ENCODE results near the gene FAM162A.

FAM162A gene, protein sequence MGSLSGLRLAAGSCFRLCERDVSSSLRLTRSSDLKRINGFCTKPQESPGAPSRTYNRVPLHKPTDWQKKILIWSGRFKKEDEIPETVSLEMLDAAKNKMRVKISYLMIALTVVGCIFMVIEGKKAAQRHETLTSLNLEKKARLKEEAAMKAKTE

DNA sequence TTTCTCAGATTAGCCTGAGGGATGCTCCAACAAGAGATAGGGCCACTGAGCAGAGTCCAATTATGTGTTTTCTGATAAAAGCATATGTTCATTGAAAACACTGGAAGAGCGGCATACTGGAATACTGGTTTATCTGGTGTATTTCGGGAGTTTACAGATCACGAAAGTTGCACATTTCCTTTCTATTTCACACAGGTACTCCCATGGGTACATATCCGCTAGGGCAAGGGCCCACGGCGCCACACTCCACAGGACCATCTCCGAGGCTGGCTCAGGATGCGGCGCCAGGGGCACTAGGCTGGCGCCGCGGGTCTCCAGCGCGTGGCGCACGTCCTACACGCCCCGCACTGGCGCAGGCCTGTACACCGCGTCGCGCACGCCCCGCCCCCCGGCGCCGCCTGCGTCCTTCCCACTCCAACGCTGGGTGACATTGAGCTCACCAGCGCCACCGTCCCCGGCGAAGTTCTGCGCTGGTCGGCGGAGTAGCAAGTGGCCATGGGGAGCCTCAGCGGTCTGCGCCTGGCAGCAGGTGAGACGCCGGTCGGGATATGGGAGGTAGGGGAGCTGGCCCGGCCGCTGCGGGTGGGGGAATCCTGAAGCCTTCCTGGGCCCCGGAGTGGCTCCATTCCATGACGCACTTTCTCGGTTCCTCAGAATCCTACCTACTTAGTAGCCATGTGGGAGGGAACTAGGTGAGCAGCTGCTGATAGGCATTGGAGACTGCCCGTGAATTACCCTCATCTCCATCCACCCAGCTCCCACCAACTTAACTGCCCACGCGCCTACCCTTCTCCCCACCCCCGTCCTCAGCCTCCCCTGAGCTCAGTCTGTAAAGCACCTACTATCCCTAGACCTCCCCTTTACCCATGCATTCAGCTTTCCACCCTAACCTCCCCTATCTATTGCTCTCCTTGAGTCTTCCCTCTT is at the start of gene FAM162A:
FAM162A (plus strand) TSS at position 412 of the 927 bp plus-strand sequence; CDS start at position 496, 84 bp downstream.
- peak within 1 kb of the TSS; percentile 90 for H3K27ac ChIP-seq
- TF ChIP-seq, protein P1, sequence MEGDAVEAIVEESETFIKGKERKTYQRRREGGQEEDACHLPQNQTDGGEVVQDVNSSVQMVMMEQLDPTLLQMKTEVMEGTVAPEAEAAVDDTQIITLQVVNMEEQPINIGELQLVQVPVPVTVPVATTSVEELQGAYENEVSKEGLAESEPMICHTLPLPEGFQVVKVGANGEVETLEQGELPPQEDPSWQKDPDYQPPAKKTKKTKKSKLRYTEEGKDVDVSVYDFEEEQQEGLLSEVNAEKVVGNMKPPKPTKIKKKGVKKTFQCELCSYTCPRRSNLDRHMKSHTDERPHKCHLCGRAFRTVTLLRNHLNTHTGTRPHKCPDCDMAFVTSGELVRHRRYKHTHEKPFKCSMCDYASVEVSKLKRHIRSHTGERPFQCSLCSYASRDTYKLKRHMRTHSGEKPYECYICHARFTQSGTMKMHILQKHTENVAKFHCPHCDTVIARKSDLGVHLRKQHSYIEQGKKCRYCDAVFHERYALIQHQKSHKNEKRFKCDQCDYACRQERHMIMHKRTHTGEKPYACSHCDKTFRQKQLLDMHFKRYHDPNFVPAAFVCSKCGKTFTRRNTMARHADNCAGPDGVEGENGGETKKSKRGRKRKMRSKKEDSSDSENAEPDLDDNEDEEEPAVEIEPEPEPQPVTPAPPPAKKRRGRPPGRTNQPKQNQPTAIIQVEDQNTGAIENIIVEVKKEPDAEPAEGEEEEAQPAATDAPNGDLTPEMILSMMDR (conservative IDR thresholded peaks at IDR 0.05): peak; percentile 74

- TF ChIP-seq, protein P1 (conservative IDR thresholded peaks at IDR 0.05): no peak
- H3K27ac ChIP-seq: no peak overlapping the region
These were observed 41.2 kb upstream of the FAM162A start for GRCh38 chr3:122342803-122343202.

- TF ChIP-seq, protein P1 (conservative IDR thresholded peaks at IDR 0.05): no peak
- no peak overlapping the region for H3K27ac ChIP-seq
These were observed 40.3 kb upstream of the FAM162A start for GRCh38 chr3:122343654-122344053.

- H3K27ac ChIP-seq: no peak overlapping the region
- TF ChIP-seq, protein P1 (conservative IDR thresholded peaks at IDR 0.05): no peak
These were observed 34.8 kb upstream of the FAM162A start for GRCh38 chr3:122349171-122349570.

- no peak overlapping the region for H3K27ac ChIP-seq
- TF ChIP-seq, protein P1 (conservative IDR thresholded peaks at IDR 0.05): no peak
These were observed 33.1 kb upstream of the FAM162A start for GRCh38 chr3:122350814-122351418.

GRCh38 chr3:122351612-122352011 is 32.4 kb upstream of the FAM162A start:
- TF ChIP-seq, protein P1 (conservative IDR thresholded peaks at IDR 0.05): no peak
- no peak overlapping the region for H3K27ac ChIP-seq

- TF ChIP-seq, protein P1 (conservative IDR thresholded peaks at IDR 0.05): no peak
These were observed 30.8 kb upstream of the FAM162A start for GRCh38 chr3:122353215-122353614.

More at GRCh38 chr3:122353215-122353614, 30.8 kb upstream of the FAM162A start:
- H3K27ac ChIP-seq: peak overlapping the region; percentile 21
